Measurements from ENCODE around the gene PDGFC. TPM values are rescaled to one million over a fixed set of nuclear protein-coding genes. Genes with fewer than 3 reads are reported as not detected.

The PDGFC gene
- total RNA-seq, 1 experiment from 2014 or later = 5.3 TPM

DNA sequence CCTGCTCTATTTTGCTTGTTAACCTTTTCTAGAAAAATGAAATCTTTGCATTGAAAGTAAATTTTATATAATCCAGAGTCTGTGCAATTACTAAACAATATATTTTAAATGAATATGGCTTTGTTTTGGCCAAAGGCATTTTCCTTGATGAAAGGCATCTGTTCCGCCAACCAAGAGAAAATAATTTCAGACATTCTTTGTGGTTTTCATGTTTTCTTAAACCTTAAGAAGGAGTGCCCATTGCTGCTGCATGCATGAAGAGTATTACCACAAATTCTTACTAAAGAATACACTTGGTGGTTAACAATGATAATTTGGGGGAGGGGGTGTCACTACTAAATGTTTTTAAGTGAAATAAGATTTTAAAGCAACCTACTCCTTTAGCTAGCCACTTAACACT, 2.7 kb upstream of the PDGFC start (continued):
- TF ChIP-seq, protein P1, sequence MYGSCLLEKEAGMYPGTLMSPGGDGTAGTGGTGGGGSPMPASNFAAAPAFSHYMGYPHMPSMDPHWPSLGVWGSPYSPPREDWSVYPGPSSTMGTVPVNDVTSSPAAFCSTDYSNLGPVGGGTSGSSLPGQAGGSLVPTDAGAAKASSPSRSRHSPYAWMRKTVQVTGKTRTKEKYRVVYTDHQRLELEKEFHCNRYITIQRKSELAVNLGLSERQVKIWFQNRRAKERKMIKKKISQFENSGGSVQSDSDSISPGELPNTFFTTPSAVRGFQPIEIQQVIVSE (CRISPR knock-in tag; IDR thresholded peaks at IDR 0.05; ENCODE audit: borderline replicate concordance) = no peak
- TF ChIP-seq, protein P2, sequence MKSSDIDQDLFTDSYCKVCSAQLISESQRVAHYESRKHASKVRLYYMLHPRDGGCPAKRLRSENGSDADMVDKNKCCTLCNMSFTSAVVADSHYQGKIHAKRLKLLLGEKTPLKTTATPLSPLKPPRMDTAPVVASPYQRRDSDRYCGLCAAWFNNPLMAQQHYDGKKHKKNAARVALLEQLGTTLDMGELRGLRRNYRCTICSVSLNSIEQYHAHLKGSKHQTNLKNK (CRISPR knock-in tag; IDR thresholded peaks at IDR 0.05) = no peak
- TF ChIP-seq EMX1 (CRISPR knock-in tag; IDR thresholded peaks at IDR 0.05) (no peak), USF2 (CRISPR knock-in tag; IDR thresholded peaks at IDR 0.05) (no peak), SP1 (CRISPR knock-in tag; conservative IDR thresholded peaks at IDR 0.05) (no peak), OVOL2 (CRISPR knock-in tag; IDR thresholded peaks at IDR 0.05; ENCODE audit: borderline replicate concordance) (no peak), ARID4B (CRISPR knock-in tag; IDR thresholded peaks at IDR 0.05; ENCODE audit: borderline replicate concordance) (no peak), ZNF121 (CRISPR knock-in tag; IDR thresholded peaks at IDR 0.05) (no peak), GTF2I (CRISPR knock-in tag; conservative IDR thresholded peaks at IDR 0.05) (no peak), ZNF425 (CRISPR knock-in tag; conservative IDR thresholded peaks at IDR 0.05) (no peak), ATF2 (CRISPR knock-in tag; IDR thresholded peaks at IDR 0.05; ENCODE audit: borderline replicate concordance, low read depth) (no peak)
- TF ChIP-seq, protein P3, sequence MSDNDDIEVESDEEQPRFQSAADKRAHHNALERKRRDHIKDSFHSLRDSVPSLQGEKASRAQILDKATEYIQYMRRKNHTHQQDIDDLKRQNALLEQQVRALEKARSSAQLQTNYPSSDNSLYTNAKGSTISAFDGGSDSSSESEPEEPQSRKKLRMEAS (CRISPR knock-in tag; IDR thresholded peaks at IDR 0.05) = no peak
- TF ChIP-seq, protein P4, sequence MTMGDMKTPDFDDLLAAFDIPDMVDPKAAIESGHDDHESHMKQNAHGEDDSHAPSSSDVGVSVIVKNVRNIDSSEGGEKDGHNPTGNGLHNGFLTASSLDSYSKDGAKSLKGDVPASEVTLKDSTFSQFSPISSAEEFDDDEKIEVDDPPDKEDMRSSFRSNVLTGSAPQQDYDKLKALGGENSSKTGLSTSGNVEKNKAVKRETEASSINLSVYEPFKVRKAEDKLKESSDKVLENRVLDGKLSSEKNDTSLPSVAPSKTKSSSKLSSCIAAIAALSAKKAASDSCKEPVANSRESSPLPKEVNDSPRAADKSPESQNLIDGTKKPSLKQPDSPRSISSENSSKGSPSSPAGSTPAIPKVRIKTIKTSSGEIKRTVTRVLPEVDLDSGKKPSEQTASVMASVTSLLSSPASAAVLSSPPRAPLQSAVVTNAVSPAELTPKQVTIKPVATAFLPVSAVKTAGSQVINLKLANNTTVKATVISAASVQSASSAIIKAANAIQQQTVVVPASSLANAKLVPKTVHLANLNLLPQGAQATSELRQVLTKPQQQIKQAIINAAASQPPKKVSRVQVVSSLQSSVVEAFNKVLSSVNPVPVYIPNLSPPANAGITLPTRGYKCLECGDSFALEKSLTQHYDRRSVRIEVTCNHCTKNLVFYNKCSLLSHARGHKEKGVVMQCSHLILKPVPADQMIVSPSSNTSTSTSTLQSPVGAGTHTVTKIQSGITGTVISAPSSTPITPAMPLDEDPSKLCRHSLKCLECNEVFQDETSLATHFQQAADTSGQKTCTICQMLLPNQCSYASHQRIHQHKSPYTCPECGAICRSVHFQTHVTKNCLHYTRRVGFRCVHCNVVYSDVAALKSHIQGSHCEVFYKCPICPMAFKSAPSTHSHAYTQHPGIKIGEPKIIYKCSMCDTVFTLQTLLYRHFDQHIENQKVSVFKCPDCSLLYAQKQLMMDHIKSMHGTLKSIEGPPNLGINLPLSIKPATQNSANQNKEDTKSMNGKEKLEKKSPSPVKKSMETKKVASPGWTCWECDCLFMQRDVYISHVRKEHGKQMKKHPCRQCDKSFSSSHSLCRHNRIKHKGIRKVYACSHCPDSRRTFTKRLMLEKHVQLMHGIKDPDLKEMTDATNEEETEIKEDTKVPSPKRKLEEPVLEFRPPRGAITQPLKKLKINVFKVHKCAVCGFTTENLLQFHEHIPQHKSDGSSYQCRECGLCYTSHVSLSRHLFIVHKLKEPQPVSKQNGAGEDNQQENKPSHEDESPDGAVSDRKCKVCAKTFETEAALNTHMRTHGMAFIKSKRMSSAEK (CRISPR knock-in tag; IDR thresholded peaks at IDR 0.05; ENCODE audit: borderline replicate concordance) = no peak

Measured in WTC11 (cell line).